ENCODE results near the gene PNO1.

GRCh38 chr2:68157402-68158133, at the start of gene PNO1:
- TF ChIP-seq CTCF (IDR thresholded peaks at IDR 0.05 in 4 of 5, conservative IDR thresholded peaks at IDR 0.05 in 1 of 5), result peak in 1 of 5 experiments; percentile 27
- peak; percentile 33 to 49 for TF ChIP-seq POLR2A (IDR thresholded peaks at IDR 0.05)
